BE2C (cell line): ENCODE measurements around the gene TUBB2B. TPM values are rescaled to one million over a fixed set of nuclear protein-coding genes. Genes with fewer than 3 reads are reported as not detected.

Source experiments
- DNase-seq: peaks from one replicate; pipeline ENCODE4 v3.0.0-alpha.2; 2020
- H3K27me3 ChIP-seq: fragments of 250-450 bp; sonication (Bioruptor Pico); 2 replicates; pipeline ENCODE4 v1.5.1; 2020; ENCODE audit warnings: mild to moderate bottlenecking
- H3K36me3 ChIP-seq: fragments of 250-450 bp; sonication (Bioruptor Pico); 2 replicates; pipeline ENCODE4 v1.5.1; 2020; ENCODE audit warnings: mild to moderate bottlenecking
- H3K4me1 ChIP-seq: fragments of 250-450 bp; sonication (Bioruptor Pico); 2 replicates; pipeline ENCODE4 v1.5.1; 2020
- H3K4me3 ChIP-seq: 2 replicates; pipeline ENCODE4 v1.5.1; 2011; ENCODE audit warnings: low read depth, low read length
- H3K9me3 ChIP-seq: fragments of 250-450 bp; sonication (Bioruptor Pico); 2 replicates; pipeline ENCODE4 v1.5.1; 2020
- polyA plus RNA-seq: library from polyadenylated mRNA; unstranded; fragments of >200 nt; gene quantifications from one replicate; pipeline ENCODE4 v1.2.1, GENCODE V29; 2012; ENCODE audit warnings: low read depth, missing spikeins; ENCODE audit not compliant: insufficient read length, insufficient read depth
- TF ChIP-seq, protein P1 (sequence below): IDR thresholded peaks from 2 replicates; pipeline ENCODE4 v1.5.1; 2012; ENCODE audit warnings: mild to moderate bottlenecking, low read depth, low read length

The TUBB2B gene
- polyA plus RNA-seq, result 301 TPM

GRCh38 chr6:3227363-3228045, at the start of gene TUBB2B:
TUBB2B (minus strand) TSS chr6:3227653; CDS start chr6:3227543, 110 bp downstream.
- TF ChIP-seq, protein P1, sequence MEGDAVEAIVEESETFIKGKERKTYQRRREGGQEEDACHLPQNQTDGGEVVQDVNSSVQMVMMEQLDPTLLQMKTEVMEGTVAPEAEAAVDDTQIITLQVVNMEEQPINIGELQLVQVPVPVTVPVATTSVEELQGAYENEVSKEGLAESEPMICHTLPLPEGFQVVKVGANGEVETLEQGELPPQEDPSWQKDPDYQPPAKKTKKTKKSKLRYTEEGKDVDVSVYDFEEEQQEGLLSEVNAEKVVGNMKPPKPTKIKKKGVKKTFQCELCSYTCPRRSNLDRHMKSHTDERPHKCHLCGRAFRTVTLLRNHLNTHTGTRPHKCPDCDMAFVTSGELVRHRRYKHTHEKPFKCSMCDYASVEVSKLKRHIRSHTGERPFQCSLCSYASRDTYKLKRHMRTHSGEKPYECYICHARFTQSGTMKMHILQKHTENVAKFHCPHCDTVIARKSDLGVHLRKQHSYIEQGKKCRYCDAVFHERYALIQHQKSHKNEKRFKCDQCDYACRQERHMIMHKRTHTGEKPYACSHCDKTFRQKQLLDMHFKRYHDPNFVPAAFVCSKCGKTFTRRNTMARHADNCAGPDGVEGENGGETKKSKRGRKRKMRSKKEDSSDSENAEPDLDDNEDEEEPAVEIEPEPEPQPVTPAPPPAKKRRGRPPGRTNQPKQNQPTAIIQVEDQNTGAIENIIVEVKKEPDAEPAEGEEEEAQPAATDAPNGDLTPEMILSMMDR, result no peak
- Histone ChIP-seq H3K36me3 (peaks cover 15% of the 10 kb centered on the region), H3K4me3 (peak within 1 kb of the TSS; percentile 94), H3K9me3 (no peaks in the 10 kb centered on the region), H3K27me3 (peaks cover 17% of the 10 kb centered on the region), H3K4me1 (peaks cover 5% of the 10 kb centered on the region; the same call in 1 of the 2 replicates)
- DNase-seq, result peak; percentile 95

DNA sequence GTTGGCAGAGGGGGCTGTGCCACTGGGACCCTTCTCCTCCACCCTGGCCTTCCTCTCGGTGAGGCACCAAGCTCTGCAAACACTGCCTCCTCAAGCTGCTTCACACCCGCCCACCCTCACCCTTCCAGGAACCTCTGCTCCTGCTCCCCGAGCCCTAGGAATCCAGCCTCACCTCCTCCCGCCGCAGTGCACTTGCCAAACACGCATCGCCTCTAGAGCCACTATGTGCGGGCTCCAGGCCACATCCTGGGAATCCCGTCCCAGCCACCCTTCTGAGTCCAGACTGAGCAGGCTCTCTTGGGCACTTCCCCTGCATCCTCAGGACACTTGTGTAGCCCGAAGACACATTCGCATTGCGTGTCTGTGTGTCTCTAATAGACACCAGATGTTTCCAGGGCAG, 49.8 kb upstream of the TUBB2B start:
- TF ChIP-seq, protein P1, result no peak
- no peaks in the 10 kb centered on the region for H3K9me3 ChIP-seq
- no peak for DNase-seq
- no peak overlapping the region for H3K4me3 ChIP-seq
- peaks cover 6% of the 10 kb centered on the region; the same call in 1 of the 2 replicates for H3K4me1 ChIP-seq
- peaks cover 7% of the 10 kb centered on the region for H3K36me3 ChIP-seq
- H3K27me3 ChIP-seq, result no peaks in the 10 kb centered on the region

- no peak overlapping the region for H3K4me3 ChIP-seq
- TF ChIP-seq, protein P1, result no peak
- H3K9me3 ChIP-seq, result no peaks in the 10 kb centered on the region
- peaks cover 6% of the 10 kb centered on the region; the same call in 1 of the 2 replicates for H3K4me1 ChIP-seq
- peaks cover 15% of the 10 kb centered on the region for H3K36me3 ChIP-seq
- H3K27me3 ChIP-seq, result no peaks in the 10 kb centered on the region
- DNase-seq, result no peak
These were observed 49.0 kb upstream of the TUBB2B start for GRCh38 chr6:3276174-3277167.

- TF ChIP-seq, protein P1, result no peak
- Histone ChIP-seq H3K4me3 (no peak overlapping the region), H3K27me3 (no peaks in the 10 kb centered on the region), H3K4me1 (peaks cover 6% of the 10 kb centered on the region; the same call in 1 of the 2 replicates), H3K9me3 (no peaks in the 10 kb centered on the region), H3K36me3 (peaks cover 39% of the 10 kb centered on the region)
- no peak for DNase-seq
These were observed 46.5 kb upstream of the TUBB2B start for GRCh38 chr6:3273707-3274521.

- Histone ChIP-seq H3K9me3 (no peaks in the 10 kb centered on the region), H3K4me1 (no peaks in the 10 kb centered on the region), H3K36me3 (peaks cover 48% of the 10 kb centered on the region), H3K4me3 (no peak overlapping the region), H3K27me3 (no peaks in the 10 kb centered on the region)
- TF ChIP-seq, protein P1, result no peak
- DNase-seq, result no peak
These were observed 45.6 kb upstream of the TUBB2B start for GRCh38 chr6:3272911-3273547.
